Middle frontal gyrus (tissue), 1 donor: ENCODE data around the gene EVI2B.
"Not testable (repeated sequence)": the region's sequence is repeated elsewhere in the genome, so short reads cannot be mapped to it uniquely, and the experiment has no call there.

Experiments
- DNase-seq: peaks from one replicate; pipeline ENCODE4 v3.0.0-alpha.2; 2015; ENCODE audit warnings: low spot score; ENCODE audit errors: extremely low spot score

EVI2B gene

DNA sequence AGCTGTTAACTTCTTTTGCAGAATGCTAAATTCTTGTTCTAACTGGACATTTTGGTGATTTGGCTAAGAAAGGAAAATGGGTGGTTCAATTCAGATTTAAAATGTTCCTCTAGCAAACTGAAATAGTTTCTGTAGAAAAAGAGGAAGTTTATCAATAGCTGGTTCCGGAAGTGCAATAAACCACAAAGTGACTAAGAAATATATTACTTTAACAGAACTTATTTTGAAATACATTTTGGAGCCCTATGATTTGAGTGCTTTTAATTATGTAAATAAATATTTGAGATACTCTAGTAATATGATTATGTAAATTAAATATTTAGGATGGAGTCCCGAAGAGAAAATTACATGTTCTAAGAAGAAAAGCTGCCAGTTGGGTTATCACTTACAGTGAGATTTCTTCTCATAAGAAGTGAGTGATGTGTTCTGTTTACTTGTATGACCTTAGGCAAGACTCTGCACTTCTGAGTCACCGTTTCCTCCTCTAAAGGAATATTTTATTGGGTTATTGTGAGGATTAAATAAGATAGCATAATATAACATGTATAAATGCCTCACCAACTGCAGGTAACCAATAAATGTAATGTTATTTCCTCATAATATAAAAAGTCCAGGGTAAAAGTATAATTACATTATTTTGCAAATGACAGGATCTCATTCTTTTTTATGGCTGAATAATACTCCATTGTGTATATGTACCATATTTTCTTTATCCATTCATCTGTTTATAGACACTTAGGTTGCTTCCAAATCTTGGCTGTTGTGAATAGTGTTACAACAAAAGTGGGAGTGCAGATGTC lies at the start of gene EVI2B:
Gene EVI2B (minus strand): TSS at position 73 of the 800 bp plus-strand sequence. CDS start 8,445 bp downstream, outside the sequence.
- DNase-seq, result no peak

DNA sequence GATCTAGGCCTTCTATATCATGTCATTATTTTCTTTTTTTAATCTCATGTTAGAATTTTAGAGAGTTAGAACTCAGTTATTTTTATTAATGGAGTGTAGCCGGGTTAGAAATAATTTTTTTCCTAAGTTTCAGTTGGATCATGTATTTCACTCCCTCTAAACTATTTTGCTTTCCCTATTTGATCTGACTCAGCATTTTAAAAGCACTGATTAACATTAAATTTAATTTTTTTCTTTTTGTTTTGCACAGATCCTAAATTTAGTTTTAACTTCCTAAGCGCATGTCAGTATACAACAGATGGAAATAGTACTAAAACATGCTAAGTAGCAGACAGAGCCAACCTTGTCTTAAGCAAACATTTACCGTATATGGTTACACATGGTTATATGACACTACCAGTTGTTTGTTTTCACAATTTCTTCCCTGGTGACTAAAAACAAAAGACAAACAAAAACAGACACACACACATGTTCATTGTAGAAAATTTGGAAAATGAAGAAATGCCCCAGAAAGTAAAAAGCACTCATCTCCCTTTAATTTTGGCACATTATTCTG lies 44.1 kb upstream of the EVI2B start:
- DNase-seq, result no peak

DNA sequence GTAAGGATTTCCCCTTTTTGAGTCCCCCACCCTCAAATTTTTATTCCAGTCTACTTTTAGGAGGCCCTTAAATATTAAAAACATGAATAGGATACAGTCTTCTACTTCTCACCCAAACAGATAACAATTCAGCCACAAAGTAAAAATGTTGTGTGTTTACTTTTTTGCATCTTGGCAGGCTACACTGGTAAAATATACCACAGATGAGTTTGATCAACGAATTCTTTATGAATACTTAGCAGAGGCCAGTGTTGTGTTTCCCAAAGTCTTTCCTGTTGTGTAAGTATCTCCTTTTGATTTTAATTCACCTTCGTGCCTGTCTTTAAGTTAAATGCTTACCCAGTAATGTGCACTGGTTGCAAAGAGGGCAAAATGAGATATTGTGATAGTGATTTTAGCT lies 43.2 kb upstream of the EVI2B start:
- DNase-seq, result no peak

- no peak for DNase-seq
Observed at GRCh38 chr17:31355935-31356334, 42.1 kb upstream of the EVI2B start.

DNA sequence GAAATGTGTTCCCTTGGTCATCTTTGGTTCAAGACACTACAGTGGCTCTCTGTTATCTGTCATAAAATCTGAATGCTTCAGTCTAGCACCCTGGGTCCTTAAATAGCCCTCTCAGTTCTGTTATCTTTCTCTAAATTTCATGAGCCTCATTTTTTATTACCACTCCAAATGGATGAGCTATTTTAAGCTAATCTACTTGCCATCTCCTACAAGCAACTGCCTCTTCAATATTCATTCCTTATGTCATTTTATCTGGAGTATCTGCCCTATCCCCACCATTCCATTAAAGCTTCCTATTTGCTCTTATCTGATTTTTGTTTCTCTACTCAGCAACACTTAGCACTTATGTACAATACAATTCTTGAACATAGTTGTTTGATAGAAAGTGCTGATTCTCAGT lies 35.6 kb upstream of the EVI2B start:
- no peak for DNase-seq

DNA sequence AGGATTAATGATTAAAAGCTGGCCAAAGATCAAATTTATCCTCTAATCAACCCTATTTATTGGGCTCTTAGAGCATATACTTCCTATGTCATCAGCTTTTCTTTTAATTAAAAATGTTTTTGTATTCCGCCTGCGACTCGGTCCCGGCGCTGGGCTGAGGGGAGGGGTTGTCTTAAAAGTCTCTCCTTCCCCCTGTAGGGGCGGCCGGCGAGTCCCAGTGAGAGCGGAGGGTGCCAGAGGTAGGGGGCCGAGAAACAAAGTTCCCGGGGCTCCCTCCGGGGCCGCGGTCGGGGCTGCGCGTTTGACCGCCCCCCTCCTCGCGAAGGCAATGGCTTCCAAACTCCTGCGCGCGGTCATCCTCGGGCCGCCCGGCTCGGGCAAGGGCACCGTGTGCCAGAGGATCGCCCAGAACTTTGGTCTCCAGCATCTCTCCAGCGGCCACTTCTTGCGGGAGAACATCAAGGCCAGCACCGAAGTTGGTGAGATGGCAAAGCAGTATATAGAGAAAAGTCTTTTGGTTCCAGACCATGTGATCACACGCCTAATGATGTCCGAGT lies 31.4 kb upstream of the EVI2B start:
- not testable (repeated sequence) for DNase-seq

DNA sequence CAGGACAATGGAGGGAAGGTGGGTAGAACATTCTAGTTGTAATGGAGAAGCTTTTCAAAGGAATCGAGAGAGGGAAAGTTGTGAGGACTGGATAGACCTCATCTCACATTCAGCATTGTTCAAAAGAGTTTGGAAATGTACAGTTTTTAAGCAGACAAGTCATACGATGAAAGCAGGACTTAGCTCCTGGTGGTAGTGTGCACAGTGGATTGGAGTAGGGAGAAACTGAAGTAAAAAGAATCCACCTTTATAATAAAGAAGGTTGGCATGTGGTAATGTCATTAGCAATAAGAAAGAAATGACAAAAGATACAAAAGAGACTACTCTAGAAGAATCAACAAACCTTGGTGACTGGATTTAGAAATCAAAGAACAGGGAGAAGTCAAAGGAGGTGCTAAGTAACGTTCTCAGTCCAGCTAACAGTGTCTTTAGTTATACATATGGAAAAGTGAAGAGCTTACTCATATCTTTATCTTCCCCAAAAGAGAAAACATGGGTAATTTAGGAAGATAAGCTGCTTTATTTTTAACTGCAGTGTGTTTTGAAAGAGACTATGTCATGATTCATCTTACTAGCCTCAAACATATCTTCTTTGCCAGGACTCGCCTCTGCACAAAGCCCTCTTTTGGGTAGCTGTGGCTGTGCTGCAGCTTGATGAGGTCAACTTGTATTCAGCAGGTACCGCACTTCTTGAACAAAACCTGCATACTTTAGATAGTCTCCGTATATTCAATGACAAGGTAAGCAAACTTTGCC lies 26.2 kb upstream of the EVI2B start:
- DNase-seq, result peak; percentile 42

DNA sequence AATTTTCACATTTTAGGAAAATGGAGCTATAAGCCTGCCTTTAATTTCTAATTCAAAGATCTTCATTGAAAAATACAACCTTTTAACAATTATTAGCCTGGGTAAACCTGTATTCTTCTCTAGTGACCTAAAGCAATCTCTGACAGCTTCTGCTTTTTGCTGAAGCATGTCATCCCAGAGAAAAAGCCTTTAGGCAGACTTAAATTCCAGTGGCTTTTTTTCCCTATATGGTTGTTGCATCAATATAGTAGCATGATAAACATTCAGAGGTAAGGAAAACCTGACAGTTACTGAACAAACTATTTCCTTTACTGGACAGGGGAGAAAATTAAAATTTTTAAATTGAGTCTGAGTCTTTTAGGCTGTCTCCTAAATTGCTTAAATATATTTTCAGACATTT lies 15.4 kb upstream of the EVI2B start:
- no peak for DNase-seq

DNA sequence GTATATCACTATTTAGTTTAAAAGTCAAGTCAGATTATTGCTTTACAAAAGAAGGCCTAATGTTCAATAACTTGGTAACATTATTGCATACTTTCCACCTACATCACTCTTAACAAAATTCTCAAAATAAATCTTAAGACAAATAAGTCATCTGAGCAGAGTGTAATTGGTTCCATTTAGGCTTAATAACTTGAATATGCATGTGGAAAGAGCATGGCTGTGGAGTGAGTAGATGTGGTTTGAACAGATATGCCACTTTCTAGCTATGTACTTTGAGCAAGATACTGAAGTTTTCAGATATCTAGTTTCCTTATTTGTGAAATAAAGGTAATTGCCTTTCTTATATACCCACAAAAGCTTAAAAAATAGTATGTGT lies 14.3 kb upstream of the EVI2B start:
- no peak for DNase-seq

DNA sequence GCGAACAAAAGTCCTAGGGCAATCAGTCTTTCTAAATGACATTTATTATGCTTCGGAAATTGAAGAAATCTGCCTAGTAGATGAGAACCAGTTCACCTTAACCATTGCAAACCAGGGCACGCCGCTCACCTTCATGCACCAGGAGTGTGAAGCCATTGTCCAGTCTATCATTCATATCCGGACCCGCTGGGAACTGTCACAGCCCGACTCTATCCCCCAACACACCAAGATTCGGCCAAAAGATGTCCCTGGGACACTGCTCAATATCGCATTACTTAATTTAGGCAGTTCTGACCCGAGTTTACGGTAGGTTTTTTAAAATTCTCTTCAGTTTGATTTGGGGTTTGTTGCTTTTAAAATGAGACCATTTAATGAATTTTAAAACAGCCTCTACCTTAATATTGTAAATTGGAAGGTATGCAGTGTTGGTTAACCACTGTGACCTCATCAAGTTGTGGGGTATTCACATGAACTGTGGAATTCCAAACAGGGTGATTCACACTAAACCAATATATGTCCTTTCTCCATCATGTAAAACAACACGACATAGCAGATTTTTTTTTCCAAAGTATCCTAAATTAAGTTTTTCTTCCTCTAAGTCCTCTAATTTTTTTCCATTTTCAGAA lies 13.8 kb upstream of the EVI2B start:
- no peak for DNase-seq

GRCh38 chr17:31323551-31323950 lies 9.7 kb upstream of the EVI2B start:
- DNase-seq, result no peak

DNA sequence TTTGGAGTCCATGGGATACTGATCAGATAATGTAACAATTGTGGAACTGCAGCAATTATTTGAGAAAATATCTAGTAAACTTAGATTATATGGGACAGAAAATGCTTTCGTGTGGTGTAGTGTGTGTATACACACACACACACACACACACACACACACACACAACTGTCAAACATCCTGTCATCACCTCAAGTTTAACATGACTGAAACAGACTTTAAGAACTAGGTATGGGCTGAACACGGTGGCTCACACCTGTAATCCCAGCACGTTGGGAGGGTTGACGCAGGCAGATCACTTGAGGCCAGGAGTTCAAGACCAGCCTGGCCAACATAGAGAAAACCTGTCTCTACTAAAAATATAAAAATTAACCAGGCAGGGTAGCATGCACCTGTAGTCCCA lies 8.1 kb upstream of the EVI2B start:
- no peak for DNase-seq

GRCh38 chr17:31321481-31321880 lies 7.6 kb upstream of the EVI2B start, which contains the start of gene EVI2A:
EVI2A (minus strand) TSS chr17:31321622; CDS start chr17:31319013, 2,609 bp downstream.
- peak; percentile 72 for DNase-seq

GRCh38 chr17:31320791-31321190 lies 6.9 kb upstream of the EVI2B start:
- no peak for DNase-seq

GRCh38 chr17:31320241-31320640 lies 6.4 kb upstream of the EVI2B start:
- DNase-seq, result no peak

- no peak for DNase-seq
Observed at GRCh38 chr17:31318851-31319661, 5.2 kb upstream of the EVI2B start.

GRCh38 chr17:31318298-31318801 lies 4.5 kb upstream of the EVI2B start:
- DNase-seq, result peak; percentile 76

- DNase-seq, result no peak
Observed at GRCh38 chr17:31314782-31315100, 887 bp upstream of the EVI2B start.

GRCh38 chr17:31312223-31312622 lies 1.6 kb downstream of the EVI2B start:
- DNase-seq, result not testable (repeated sequence)

DNA sequence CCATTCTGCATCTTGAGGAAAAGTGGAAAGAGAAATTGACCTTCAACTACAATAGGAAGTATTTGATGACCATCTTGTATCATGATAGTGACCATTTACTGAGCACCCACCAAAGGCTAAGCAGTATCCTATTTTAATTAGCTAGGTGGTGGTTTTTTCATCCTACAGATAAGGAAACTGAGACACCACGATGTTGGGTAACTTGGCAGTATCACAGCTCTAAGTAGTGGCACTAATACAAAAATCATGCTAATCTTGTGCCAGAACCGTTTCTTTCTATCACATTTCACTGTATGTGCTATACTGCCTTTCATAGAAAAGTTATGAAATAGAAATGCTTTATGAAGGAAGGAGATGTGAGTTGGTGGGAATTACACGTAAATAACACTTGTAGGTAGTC lies 2.3 kb downstream of the EVI2B start:
- DNase-seq, result no peak

DNA sequence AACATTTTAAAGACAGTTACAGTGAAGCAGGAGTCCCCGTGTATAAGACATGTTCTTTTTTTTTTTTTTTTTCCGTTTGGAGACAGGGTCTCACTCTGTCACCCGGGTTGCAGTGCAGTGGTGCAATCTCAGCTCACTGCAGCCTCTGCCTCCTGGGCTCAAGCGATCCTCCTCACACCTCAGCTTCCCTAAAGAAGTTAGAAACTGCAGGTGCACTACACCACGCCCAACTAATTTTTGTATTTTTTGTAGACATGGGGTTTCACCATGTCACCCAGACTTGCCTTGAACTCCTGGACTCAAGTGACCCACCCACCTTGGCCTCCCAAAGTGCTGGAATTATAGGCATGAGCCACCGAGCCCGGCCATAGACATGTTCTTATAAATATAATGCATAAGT lies 3.0 kb downstream of the EVI2B start:
- no peak for DNase-seq
